Measurements from ENCODE around the gene FAM228A.
"Not testable (repeated sequence)": the region's sequence is repeated elsewhere in the genome, so short reads cannot be mapped to it uniquely, and the experiment has no call there.

Gene FAM228A

GRCh38 chr2:24191848-24192247 is 17.0 kb downstream of the FAM228A start:
- no peak for DNase-seq

GRCh38 chr2:24197213-24197612 is 22.4 kb downstream of the FAM228A start:
- DNase-seq, result not testable (repeated sequence)

GRCh38 chr2:24199968-24200590 is 25.2 kb downstream of the FAM228A start:
- DNase-seq, result no peak

GRCh38 chr2:24200799-24201198 is 25.9 kb downstream of the FAM228A start:
- no peak for DNase-seq

GRCh38 chr2:24203029-24203786 is 28.4 kb downstream of the FAM228A start:
- no peak for DNase-seq

- no peak for DNase-seq
Observed at GRCh38 chr2:24203787-24204150, 28.9 kb downstream of the FAM228A start.

- no peak for DNase-seq
Observed at GRCh38 chr2:24204505-24204904, 29.7 kb downstream of the FAM228A start.

GRCh38 chr2:24205131-24205530 is 30.3 kb downstream of the FAM228A start:
- no peak for DNase-seq

DNA sequence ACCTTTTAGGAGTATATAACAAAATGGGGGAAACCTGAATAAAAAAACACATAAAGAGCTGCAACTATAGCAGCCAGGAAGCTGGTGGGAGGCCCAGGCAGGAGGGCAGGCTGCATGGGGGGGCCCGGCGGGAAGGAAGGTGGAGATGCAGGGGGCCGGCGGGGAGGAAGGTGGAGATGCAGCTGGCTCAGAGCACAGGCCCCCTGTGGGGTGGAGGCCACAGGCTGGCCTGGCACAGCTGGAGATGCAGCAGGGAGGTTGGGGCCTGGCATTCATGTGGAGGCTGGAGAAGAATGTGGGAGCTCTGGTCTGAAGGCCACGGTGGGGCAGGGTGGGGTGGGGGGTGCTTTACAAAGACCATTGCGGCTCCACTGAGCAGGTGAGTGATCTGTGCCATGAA is 31.4 kb downstream of the FAM228A start:
- DNase-seq, result no peak

- DNase-seq, result no peak
Observed at GRCh38 chr2:24206714-24207113, 31.9 kb downstream of the FAM228A start.

DNA sequence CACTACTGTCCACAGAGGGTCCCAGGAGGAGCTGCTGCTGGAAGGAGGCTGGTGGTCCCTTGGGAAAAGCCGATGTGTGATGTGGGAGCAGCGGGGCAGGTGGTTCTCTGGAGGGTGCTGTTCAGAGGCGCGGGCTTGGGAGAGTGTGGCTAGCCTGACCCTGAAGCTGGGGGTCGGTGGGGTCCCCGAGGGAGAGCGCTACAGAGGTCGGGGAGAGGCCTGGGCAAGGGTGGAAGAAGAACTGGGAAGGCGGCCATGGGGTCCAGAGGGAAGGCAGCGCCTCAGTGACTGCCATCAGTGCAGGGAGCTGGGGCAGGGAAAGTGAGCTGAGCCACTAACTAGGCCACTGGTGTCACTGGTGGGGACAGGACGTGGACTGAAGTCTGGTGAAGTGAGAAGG is 32.5 kb downstream of the FAM228A start:
- no peak for DNase-seq

DNA sequence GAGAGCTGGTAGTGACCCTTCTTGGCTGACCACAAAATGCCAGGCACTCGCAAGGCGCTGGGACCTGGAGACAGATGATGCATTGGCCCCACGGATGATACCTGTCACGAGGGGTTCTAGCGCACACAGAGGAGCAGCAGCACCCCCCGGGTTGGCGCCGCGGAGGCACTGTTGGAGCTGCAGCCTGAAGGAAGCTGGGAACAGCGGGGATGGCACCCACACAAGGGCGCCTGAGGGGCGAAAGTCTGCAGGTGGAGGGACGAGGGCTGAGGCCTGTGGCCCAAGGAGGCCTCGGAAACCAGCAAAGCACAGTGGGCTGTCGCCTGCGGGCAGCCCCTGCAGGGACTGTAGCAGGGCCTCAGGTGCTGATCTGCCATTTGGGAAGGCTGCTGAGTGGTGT is 33.6 kb downstream of the FAM228A start:
- no peak for DNase-seq

- no peak for DNase-seq
Observed at GRCh38 chr2:24209389-24210105, 34.7 kb downstream of the FAM228A start.

- no peak for DNase-seq
Observed at GRCh38 chr2:24210106-24210455, 35.2 kb downstream of the FAM228A start.

DNA sequence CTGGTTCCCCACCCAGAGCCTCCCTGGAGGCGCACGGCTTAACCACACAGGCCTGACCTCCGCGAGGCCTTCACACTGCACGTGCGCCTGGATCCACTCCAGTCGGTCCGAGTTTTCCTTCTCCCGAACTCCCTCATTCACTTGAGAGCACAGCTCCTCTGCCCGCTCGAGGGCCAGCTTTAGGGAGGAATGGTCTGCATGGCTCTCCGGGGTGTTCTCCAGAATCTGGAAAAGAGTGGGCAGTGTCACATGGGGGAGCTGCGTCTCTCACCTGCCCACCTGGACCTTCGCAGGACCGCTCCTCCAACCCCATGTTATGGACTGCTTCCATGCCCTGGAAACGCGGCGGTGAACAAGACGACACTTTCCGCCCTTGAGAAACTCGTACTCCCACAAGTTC is 35.9 kb downstream of the FAM228A start:
- no peak for DNase-seq

DNA sequence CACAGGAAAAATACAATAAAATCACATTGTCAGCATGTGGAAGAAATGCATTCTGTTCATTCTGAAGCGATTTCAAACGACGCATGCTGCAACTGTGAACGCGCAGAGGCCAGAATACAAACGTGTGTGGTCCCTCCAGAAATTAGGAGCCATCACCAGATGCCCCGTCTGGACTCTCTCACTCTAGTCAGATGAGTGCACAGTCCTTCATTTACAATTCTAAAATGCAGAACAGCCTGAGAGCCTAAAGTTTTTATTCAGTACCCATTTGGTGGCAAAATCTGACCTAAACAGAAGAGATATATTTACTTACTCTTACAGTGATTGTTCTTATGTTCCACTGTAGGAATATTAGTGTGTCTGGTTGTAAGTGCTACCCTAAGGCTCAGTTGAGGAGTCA is 36.6 kb downstream of the FAM228A start:
- no peak for DNase-seq

DNA sequence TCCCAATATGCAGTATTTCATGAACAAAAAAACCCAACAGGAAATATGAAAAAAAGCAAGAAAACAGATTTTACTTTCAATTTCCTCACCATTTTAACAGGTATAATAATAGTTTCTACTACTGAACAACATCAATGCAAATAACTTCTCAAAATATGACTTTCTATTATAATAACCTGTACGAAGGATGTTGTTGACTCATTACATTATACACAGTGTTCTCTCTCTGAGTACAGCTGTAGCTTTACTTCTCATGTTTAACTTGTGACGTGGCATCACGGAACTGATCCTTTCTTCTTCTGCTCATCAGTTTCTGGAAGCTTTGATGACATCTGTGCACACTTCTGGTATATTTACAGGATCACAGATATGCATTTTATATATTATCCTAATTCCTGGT is 40.0 kb downstream of the FAM228A start:
- no peak for DNase-seq

GRCh38 chr2:24220554-24221291 is 45.9 kb downstream of the FAM228A start:
- DNase-seq, result no peak

DNA sequence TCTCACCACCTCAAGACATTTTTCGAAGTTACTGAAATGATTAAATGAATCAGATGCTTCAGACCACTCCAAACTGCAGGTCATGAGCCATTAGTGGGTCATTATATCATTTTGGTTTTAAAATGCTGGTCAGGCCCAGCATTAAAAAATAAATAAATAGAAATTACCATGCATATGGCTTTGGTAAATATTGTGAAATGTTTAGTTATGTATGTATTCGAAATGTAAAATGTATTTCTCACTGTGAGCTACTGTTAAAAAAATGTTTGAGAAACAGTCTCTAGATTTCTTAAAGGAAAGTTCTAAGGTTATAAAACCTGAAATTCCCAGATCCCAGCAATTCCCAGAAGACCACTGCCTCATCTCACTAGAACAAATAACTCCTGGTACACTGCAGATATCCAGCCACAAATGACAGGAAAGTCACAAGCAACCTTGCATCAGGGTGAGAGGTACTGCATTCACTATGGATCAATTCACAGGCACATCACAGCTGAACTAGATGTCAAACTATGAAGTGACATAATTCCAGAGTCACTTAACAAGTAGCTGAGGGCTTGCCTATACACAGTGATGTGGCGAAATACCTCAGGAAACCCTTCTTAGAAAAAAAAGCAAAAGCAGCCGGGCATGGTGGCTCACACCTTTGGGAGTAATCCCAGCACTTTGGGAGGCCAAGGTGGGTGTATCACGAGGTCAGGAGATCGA is 46.6 kb downstream of the FAM228A start:
- no peak for DNase-seq

GRCh38 chr2:24222946-24223345 is 48.1 kb downstream of the FAM228A start:
- no peak for DNase-seq

DNA sequence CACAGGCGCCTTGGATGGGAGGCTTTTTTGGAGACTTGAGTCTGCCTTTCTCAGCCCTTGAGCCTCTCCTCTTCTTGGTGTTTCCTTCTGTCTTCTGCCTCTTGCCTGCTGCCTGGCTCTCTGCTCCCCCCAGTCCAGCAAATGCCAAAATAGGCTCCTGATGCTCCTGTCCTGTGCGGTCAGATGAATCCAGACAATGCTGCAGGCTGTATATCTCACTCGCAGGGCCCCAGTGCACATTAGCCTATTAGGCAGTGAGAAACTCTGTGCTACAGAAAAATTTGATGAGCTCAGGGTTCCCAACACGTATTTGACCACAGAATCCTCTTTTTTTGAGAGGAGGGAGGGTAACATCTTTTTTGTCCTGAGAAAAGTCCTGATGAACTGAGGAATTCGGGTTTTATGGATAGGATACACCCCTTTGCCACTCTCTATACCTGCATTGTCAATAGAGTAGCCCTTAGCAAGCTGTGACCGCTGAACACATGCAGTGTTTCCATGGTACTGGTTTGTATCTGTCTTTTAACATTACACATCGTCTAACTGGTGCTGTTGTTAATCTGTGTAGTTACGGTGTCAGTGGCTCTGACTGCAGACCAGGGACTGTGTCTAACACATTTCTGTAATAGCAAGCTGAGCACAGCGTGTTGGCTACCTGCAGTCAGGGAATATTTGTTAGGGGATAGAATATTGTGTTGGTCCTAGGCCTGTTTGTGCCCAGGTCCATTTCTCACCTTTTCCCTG is 50.8 kb downstream of the FAM228A start:
- DNase-seq, result no peak

- DNase-seq, result no peak
Observed at GRCh38 chr2:24228470-24228869, 53.6 kb downstream of the FAM228A start.
